ENCODE data around the gene ASZ1. TPM values are rescaled to one million over a fixed set of nuclear protein-coding genes. Genes with fewer than 3 reads are reported as not detected.

Gene ASZ1
- polyA plus RNA-seq, 3 donors from 2014 or later, result not detected

DNA sequence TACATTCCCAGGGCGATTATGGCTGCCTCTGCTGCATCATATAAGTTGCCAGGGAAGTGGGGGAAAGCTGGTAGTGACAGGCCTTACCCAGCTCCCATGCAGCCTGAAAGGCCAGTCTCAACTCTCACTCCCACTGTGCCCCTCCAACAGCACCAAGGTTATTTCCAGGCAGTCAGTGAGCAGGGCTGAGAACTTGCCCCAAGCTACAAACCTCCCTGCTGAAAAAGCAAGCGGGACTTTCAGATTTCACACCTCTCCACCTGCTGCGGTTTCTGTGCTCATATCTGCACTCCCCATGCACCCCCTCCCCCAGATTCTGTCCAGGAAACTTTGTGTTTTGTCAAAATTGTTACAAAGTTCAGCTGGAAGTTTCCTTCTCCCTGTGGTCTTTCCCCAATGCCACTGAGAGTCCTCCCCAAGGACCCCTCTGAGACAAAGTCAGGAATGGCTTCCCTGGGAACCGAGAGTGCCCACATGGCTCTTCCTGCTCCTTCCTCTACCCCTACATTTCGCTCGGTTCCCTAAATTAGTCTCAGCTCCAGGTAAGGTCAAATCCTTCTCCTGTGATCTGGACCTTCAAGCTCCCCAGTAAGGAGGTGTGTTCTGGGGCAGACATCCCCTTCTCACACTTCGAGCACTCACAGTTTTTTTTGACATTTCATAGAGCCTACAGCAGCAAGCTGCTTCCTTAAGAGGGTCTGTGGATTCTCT is 79.2 kb downstream of the ASZ1 start:
- peaks cover 0 to 3% (median 0%) of the 10 kb centered on the region in 3 donors for H3K27me3 Mint-ChIP-seq (ENCODE audit: low read depth in 3 of 3)
- peaks cover 4 to 16% (median 7%) of the 10 kb centered on the region in 6 donors for H3K9me3 Mint-ChIP-seq
- H3K4me3 Mint-ChIP-seq, result no peak overlapping the region
- H3K27ac Mint-ChIP-seq, result no peak overlapping the region
- H3K4me1 Mint-ChIP-seq, result no peaks in the 10 kb centered on the region
- no peak for DNase-seq
- no peaks in the 10 kb centered on the region for H3K36me3 Mint-ChIP-seq

DNA sequence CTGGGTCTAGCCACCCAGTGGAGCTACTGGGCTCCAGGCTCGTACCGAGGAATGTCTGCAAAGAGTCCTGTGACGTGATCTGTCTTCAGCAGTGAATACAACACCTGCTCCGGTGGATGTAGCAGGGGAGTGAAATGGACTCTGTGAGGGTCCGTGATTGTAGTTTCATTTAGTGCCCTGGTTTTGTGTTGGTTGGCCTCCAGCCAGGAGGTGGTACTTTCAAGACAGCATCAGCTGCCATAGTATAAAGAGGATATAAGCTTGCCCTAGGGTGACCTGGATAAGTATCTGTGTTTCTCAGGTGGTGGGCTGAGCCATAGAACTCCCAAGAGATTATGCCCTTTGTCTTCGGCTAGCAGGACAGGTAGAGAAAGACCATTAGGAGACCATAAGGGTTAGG is 79.8 kb downstream of the ASZ1 start:
- Mint-ChIP-seq H3K4me1 (no peaks in the 10 kb centered on the region), H3K36me3 (no peaks in the 10 kb centered on the region), H3K27me3 (ENCODE audit: low read depth in 3 of 3) (peaks cover 0 to 3% (median 0%) of the 10 kb centered on the region in 3 donors), H3K9me3 (peaks cover 4 to 16% (median 7%) of the 10 kb centered on the region in 6 donors), H3K4me3 (no peak overlapping the region), H3K27ac (no peak overlapping the region)
- no peak for DNase-seq

DNA sequence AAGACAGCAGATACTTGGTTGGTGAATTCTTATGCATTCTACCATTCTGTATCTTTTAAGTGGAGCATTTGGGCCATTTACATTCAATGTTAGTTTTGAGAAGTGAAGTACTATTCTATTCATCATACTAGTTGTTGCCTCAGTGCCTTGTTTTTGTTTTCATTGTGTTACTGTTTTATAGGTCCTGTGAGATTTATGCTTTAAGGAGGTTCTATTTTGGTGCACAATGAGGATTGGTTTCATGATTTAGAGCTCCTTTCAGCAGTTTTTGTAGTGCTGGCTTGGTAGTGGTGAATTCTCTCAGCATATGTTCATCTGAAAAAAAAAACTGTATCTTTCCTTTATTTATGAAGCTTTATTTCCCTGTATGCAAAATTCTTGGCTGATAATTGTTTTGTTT is 81.1 kb downstream of the ASZ1 start:
- Mint-ChIP-seq H3K27ac (no peak overlapping the region), H3K4me3 (no peak overlapping the region), H3K9me3 (peaks cover 4 to 16% (median 7%) of the 10 kb centered on the region in 6 donors), H3K36me3 (no peaks in the 10 kb centered on the region), H3K27me3 (ENCODE audit: low read depth in 3 of 3) (peaks cover 0 to 3% (median 0%) of the 10 kb centered on the region in 3 donors), H3K4me1 (no peaks in the 10 kb centered on the region)
- DNase-seq, result no peak

DNA sequence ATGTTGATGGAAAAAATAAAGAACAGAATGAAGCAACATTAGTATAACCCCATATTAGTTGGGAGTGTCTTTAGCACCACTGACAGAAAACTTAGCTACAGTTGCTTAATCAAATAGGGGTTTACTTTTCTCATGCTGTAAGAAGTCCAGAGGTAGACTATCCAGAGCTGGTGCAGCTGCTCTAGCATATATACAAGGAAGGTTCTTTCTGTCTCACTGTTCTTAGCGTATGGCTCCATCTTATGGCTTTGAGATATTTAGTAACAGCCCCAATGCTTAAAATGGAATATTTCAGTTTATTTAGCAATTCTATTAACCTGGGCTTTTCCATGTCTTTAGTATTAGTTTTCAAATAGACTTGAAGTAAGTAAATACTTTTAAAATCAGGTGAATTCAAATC is 89.3 kb downstream of the ASZ1 start:
- Mint-ChIP-seq H3K9me3 (peaks cover 0 to 10% (median 0%) of the 10 kb centered on the region in 6 donors), H3K27me3 (ENCODE audit: low read depth in 3 of 3) (peaks cover 0 to 4% (median 0%) of the 10 kb centered on the region in 3 donors), H3K27ac (no peak overlapping the region), H3K4me3 (no peak overlapping the region), H3K36me3 (no peaks in the 10 kb centered on the region), H3K4me1 (no peaks in the 10 kb centered on the region)
- DNase-seq, result no peak

DNA sequence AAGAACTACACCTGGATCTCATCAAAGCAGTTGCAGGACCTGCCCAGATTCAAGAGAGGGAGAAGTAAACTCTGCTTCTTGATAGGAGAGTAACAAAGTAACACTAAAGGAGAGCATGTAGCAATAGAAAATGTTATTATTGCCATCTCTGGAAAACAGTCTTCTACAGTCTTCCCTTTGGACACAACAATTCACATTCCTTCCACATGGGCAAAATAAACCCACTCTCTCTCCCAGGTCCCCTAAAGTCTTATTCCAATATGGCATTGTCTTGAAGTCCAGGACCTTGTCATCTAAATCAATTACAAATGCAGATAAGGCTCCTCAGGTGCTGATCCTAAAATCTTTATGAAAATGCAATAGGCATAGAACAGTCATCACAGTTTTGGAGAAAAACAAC is 94.1 kb downstream of the ASZ1 start:
- DNase-seq, result no peak
- no peaks in the 10 kb centered on the region for H3K4me1 Mint-ChIP-seq
- peaks cover 0 to 18% (median 2%) of the 10 kb centered on the region in 6 donors for H3K9me3 Mint-ChIP-seq
- H3K27ac Mint-ChIP-seq, result no peak overlapping the region
- peaks cover 0 to 5% (median 4%) of the 10 kb centered on the region in 3 donors for H3K36me3 Mint-ChIP-seq
- H3K4me3 Mint-ChIP-seq, result no peak overlapping the region
- peaks cover 0 to 1% (median 1%) of the 10 kb centered on the region in 3 donors for H3K27me3 Mint-ChIP-seq (ENCODE audit: low read depth in 3 of 3)

DNA sequence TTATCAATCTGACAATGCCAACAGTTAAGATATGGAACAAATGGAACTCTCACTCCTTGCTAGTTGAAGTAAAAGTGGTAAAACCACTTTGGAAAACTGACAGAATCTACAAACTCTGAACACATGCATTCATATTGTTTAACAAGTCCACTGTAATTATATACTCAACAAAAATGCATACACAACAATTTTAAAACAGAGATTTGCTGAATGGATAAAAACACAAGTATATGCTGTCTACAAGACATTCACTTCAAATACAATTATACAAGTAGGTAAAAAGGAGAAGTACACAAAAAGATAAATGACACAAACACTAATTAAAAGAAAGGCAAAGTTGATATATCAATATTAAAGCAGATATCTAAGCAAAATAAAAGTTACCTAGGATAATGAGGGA is 95.3 kb downstream of the ASZ1 start:
- DNase-seq, result no peak
- peaks cover 0 to 15% (median 3%) of the 10 kb centered on the region in 6 donors for H3K9me3 Mint-ChIP-seq

DNA sequence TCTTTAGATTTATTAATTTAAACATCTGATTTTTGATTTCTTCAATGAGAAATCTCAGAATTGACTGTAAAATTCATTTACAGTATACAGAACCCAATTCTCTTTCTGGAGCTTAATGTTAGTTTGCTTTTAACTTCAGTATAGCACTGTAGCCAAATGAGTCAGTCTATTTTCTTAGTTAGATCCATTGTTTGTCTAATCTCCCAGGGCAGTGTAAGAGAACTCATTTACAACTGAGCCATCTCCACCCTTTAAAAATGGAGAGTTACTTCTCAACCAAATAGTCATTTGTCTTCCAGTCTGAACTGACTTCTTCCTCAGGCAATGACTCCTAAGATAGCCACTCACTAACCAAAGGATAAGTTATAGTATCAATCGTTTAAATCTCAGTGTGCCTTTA is 101.5 kb downstream of the ASZ1 start:
- Mint-ChIP-seq H3K36me3 (peaks cover 0 to 9% (median 4%) of the 10 kb centered on the region in 3 donors), H3K27me3 (ENCODE audit: low read depth in 3 of 3) (peaks cover 2 to 33% (median 10%) of the 10 kb centered on the region in 3 donors), H3K9me3 (peaks cover 0 to 32% (median 8%) of the 10 kb centered on the region in 6 donors), H3K27ac (no peak overlapping the region), H3K4me3 (no peak overlapping the region), H3K4me1 (no peaks in the 10 kb centered on the region)
- no peak for DNase-seq

More for the DNA sequence above, 95.3 kb downstream of the ASZ1 start:
- Mint-ChIP-seq H3K36me3 (peaks cover 0 to 8% (median 4%) of the 10 kb centered on the region in 3 donors), H3K27ac (no peak overlapping the region), H3K4me1 (no peaks in the 10 kb centered on the region), H3K4me3 (no peak overlapping the region), H3K27me3 (ENCODE audit: low read depth in 3 of 3) (peaks cover 0 to 1% (median 0%) of the 10 kb centered on the region in 3 donors)

DNA sequence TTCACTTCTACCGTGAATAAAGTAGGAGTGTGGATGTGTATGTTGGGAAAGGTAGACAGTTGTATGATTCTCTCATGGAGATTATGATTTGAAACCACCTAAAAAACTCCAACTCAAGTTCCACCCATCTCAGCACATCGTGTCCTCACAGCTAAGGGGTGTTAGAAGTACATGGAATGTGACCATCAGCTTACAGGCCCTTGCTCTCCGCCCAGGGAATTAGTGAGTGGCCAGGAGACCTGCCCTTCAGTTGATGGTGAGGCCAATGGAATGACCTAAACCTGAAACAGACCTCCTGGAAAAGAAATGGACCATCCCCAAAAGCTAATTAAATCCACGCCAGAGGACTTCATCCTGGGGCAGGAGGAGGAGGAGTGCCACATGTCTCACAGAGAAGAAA is 102.3 kb downstream of the ASZ1 start:
- Mint-ChIP-seq H3K27ac (no peak overlapping the region), H3K27me3 (ENCODE audit: low read depth in 3 of 3) (peaks cover 2 to 37% (median 10%) of the 10 kb centered on the region in 3 donors), H3K4me3 (no peak overlapping the region), H3K9me3 (peaks cover 0 to 32% (median 8%) of the 10 kb centered on the region in 6 donors), H3K4me1 (no peaks in the 10 kb centered on the region), H3K36me3 (peaks cover 0 to 9% (median 4%) of the 10 kb centered on the region in 3 donors)
- no peak for DNase-seq

DNA sequence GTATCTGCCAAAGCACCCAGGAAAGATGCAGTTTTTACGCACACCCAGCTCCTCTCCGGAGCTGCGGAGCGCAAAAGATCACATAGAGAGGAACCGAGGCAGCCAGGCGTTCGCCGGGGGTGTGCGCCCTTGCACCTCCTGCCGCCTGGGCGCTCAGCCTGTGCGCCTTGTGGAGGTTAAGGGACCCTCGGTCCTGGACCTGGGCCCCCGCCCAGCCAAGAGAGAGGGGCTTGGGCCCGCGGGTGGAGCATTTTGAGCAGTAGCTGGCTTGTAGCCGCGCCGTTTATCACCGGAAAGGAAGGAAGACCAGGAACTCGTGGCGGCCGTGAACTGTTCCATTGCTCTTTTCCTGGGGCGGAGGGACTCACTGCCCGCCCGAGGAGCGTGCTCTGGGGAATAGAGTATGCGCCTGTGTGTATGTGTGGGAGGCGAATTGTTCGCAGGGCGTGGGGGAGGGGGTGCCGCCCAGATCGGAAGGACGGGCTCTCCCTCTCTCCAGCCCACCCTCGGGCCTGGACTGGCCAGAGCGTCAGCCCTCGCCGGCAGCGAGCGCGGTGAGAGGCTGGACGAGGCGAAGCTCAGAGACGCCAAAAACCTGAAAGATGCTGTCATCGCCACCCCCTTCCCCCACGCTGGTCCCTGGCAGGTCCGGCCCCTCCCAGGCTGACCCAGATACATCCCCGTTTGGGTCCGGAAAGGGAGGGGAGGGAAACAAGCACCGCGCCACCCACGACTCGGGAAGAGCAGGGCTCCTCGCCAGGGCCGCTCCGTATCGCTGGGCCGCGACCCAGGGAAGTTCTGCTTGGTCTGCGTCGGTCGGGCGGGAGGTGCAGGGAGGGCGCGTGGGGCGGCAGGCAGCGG is 103.2 kb downstream of the ASZ1 start:
- H3K36me3 Mint-ChIP-seq, result peaks cover 0 to 9% (median 4%) of the 10 kb centered on the region in 3 donors
- H3K9me3 Mint-ChIP-seq, result peaks cover 0 to 31% (median 7%) of the 10 kb centered on the region in 6 donors
- no peak for DNase-seq
- H3K4me3 Mint-ChIP-seq, result no peak overlapping the region
- H3K27ac Mint-ChIP-seq, result no peak overlapping the region
- no peaks in the 10 kb centered on the region for H3K4me1 Mint-ChIP-seq
- peaks cover 2 to 37% (median 10%) of the 10 kb centered on the region in 3 donors for H3K27me3 Mint-ChIP-seq (ENCODE audit: low read depth in 3 of 3)

DNA sequence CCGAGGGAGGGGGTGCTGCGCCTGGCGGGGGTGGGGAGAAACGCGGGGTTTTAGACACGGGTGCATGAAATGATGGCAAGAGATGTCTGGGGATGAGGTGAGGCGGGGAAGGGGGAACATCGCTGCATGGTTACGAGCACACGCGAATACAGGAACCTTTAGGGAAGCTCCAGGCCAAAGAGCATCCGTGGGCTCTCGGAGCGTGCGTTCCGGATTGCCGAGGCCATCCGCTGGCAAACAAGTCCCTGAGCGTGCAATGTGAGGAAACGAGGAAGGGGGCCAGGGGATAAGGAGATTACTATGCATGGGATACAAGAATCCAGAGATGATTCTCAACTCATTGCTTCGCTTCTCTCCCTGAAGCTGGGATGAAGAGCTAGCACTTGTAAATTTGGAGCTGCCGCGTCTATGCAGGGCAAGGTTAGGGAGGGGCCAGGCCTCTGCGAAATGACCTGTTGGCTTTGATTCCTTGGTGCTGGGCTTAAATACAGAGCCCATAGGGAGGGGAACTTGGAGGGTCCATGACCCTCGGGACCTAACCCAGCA is 103.9 kb downstream of the ASZ1 start:
- Mint-ChIP-seq H3K27me3 (ENCODE audit: low read depth in 3 of 3) (peaks cover 2 to 37% (median 10%) of the 10 kb centered on the region in 3 donors), H3K4me3 (no peak overlapping the region), H3K4me1 (no peaks in the 10 kb centered on the region), H3K9me3 (peaks cover 0 to 25% (median 4%) of the 10 kb centered on the region in 6 donors), H3K36me3 (peaks cover 0 to 5% (median 0%) of the 10 kb centered on the region in 3 donors), H3K27ac (no peak overlapping the region)
- no peak for DNase-seq

DNA sequence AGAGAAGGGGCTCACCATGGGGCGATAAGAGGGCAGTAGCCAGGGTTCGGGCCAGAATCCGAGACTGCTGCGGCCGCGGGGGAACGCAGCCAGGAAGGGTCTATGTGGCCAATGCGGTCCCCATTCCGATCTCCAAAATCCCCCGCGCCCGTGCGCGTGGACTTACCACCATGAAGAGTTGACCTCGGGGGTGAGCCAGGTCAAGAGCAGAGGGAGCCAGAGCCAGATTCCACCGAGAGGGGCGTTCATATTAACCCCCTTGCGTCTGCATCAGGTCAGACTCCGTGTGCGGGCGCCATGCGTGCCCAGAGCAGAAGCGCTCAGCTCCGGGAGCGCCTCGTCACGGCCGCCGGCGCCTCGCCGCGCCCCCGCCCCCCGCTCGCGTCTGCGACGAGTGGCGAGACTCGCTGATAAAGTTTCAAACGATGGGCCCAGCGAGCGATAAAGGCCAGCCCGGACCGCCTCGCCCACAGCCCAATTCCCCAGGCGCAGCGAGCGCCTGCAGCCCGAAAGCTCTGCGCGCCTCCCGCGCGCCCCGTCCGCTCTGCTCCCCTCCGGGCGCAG is 104.5 kb downstream of the ASZ1 start, which contains the start of gene WNT2:
WNT2 (minus strand) TSS at position 318 of the 564 bp plus-strand sequence; CDS start at position 249, 69 bp downstream.
- no peak for DNase-seq
- Mint-ChIP-seq H3K36me3 (peaks cover 0 to 5% (median 0%) of the 10 kb centered on the region in 3 donors), H3K27me3 (ENCODE audit: low read depth in 3 of 3) (peaks cover 2 to 37% (median 10%) of the 10 kb centered on the region in 3 donors), H3K4me1 (no peaks in the 10 kb centered on the region), H3K27ac (no peak within 1 kb of the TSS), H3K9me3 (peaks cover 0 to 25% (median 4%) of the 10 kb centered on the region in 6 donors), H3K4me3 (no peak within 1 kb of the TSS)

DNA sequence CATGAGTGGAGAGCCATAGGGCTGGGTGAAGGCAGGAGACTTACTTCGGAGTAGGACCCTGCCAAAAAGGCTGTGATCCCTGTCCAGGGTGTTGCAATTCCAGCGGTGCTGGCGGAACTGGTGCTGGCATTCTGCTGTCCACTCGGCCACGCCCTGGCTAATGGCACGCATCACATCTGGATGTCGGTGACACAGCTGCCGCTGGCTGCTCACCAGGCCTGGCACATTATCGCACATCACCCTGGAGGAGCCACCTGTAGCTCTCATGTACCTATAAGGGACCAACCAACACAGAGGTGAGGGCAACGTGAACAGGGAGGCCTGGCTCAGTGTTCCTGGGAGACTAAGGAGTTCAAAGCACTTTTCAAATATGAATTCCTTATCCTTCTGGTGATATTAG is 106.8 kb downstream of the ASZ1 start:
- Mint-ChIP-seq H3K9me3 (peaks cover 0 to 12% (median 3%) of the 10 kb centered on the region in 6 donors), H3K36me3 (no peaks in the 10 kb centered on the region), H3K4me1 (no peaks in the 10 kb centered on the region), H3K27me3 (ENCODE audit: low read depth in 3 of 3) (peaks cover 2 to 29% (median 10%) of the 10 kb centered on the region in 3 donors), H3K4me3 (no peak overlapping the region), H3K27ac (no peak overlapping the region)
- no peak for DNase-seq

DNA sequence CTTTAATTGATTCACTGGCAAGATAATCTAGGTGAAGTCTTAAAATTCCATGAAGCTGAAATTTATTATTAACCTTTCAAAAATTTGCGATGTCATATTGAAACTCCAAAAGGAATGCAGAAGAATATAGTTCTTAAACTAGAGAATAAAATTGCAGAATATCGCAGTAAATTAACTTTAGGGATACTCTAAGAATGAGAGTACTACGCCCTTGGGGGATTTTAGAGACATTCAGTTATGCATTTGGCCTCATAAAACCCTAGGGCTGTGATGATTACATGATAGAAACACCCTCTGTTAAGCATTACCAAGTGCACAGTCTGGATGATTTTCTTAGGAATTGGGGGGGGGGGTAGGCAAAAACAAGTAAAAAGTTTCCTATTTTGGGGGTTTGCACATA is 108.1 kb downstream of the ASZ1 start:
- H3K4me3 Mint-ChIP-seq, result no peak overlapping the region
- no peaks in the 10 kb centered on the region for H3K36me3 Mint-ChIP-seq
- peaks cover 0 to 26% (median 10%) of the 10 kb centered on the region in 3 donors for H3K27me3 Mint-ChIP-seq (ENCODE audit: low read depth in 3 of 3)
- no peaks in the 10 kb centered on the region for H3K4me1 Mint-ChIP-seq
- H3K27ac Mint-ChIP-seq, result no peak overlapping the region
- DNase-seq, result no peak
- peaks cover 0 to 7% (median 3%) of the 10 kb centered on the region in 6 donors for H3K9me3 Mint-ChIP-seq
